ENCODE results near the gene LRRN4. TPM values are rescaled to one million over a fixed set of nuclear protein-coding genes. Genes with fewer than 3 reads are reported as not detected.
A peak's percentile ranks its signal among the peaks of the same experiment; 100 is the strongest.

Gene LRRN4
- total RNA-seq, 1 experiment from 2014 or later = not detected

GRCh38 chr20:6017880-6018279, 36.0 kb downstream of the LRRN4 start:
- POLR2A ChIA-PET = interaction anchor here (0.6 to 2.6 kb wide), 5 partner anchors 8 to 20 kb away, joined by 3 to 9 read pairs (median 4); no protein-coding TSS in a partner anchor
- no peak overlapping the region for H3K4me3 Mint-ChIP-seq (ENCODE audit: unreplicated experiment)
- H3K9me3 Mint-ChIP-seq (ENCODE audit: unreplicated experiment) = peaks cover 8% of the 10 kb centered on the region
- intact Hi-C loops (cut with micrococcal nuclease) = no loop called here
- H3K27me3 Mint-ChIP-seq (ENCODE audit: insufficient read depth, unreplicated experiment) = no peaks in the 10 kb centered on the region
- peaks cover 27% of the 10 kb centered on the region for H3K4me1 Mint-ChIP-seq (ENCODE audit: insufficient read depth, unreplicated experiment)
- TF ChIP-seq CTCF (IDR thresholded peaks at IDR 0.05; ENCODE audit: unreplicated experiment) = no peak
- no TSS peak for BruUV-seq (replicated peaks)
- CTCF ChIA-PET = no interaction called here
- no peak for DNase-seq (ENCODE audit: unreplicated experiment)
- peaks cover 82% of the 10 kb centered on the region for H3K36me3 Mint-ChIP-seq (ENCODE audit: insufficient read depth, unreplicated experiment)
- peak overlapping the region; percentile 27 for H3K27ac Mint-ChIP-seq (ENCODE audit: low read depth, unreplicated experiment)

DNA sequence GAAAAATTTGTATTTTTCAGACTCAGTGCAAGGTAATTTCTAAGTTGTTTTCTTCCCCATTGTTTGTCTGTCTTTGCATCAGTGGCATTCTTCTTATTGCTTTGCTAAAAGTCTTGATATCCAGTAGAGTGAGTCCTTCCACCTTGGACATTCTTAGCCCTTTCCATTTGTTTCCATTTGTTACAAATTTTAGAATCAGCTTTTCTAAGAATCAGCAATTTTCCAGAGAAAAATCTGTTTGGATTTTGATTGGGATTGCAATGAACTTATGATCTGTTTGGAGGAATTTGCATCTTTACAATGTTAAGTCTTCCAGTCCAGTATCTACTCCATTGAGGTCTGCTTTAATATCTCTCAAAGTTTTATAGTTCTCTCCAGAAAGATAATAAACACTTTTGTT, 36.4 kb downstream of the LRRN4 start:
- intact Hi-C loops (cut with micrococcal nuclease) = no loop called here
- no peak overlapping the region for H3K4me3 Mint-ChIP-seq (ENCODE audit: unreplicated experiment)
- POLR2A ChIA-PET = interaction anchor here (0.6 to 2.6 kb wide), 5 partner anchors 8 to 158 kb away, joined by 3 to 9 read pairs (median 4); no protein-coding TSS in a partner anchor
- H3K4me1 Mint-ChIP-seq (ENCODE audit: insufficient read depth, unreplicated experiment) = peaks cover 30% of the 10 kb centered on the region
- no TSS peak for BruUV-seq (replicated peaks)
- peaks cover 8% of the 10 kb centered on the region for H3K9me3 Mint-ChIP-seq (ENCODE audit: unreplicated experiment)
- peaks cover 84% of the 10 kb centered on the region for H3K36me3 Mint-ChIP-seq (ENCODE audit: insufficient read depth, unreplicated experiment)
- CTCF ChIA-PET = interaction anchor here (0.6 to 0.7 kb wide), 2 partner anchors 20 to 37 kb away, joined by 3 read pairs; no protein-coding TSS in a partner anchor
- peak overlapping the region; percentile 27 for H3K27ac Mint-ChIP-seq (ENCODE audit: low read depth, unreplicated experiment)
- DNase-seq (ENCODE audit: unreplicated experiment) = no peak
- TF ChIP-seq CTCF (IDR thresholded peaks at IDR 0.05; ENCODE audit: unreplicated experiment) = no peak
- no peaks in the 10 kb centered on the region for H3K27me3 Mint-ChIP-seq (ENCODE audit: insufficient read depth, unreplicated experiment)

- ChIA-PET POLR2A (interaction anchor here (0.7 to 1.9 kb wide), 8 partner anchors 8 to 486 kb away, joined by 3 to 6 read pairs (median 3); no protein-coding TSS in a partner anchor), CTCF (interaction anchor here (0.5 to 1.2 kb wide), 3 partner anchors 10 to 485 kb away, joined by 3 read pairs; no protein-coding TSS in a partner anchor)
- Mint-ChIP-seq H3K4me3 (ENCODE audit: unreplicated experiment) (no peak overlapping the region), H3K36me3 (ENCODE audit: insufficient read depth, unreplicated experiment) (peaks cover 87% of the 10 kb centered on the region), H3K27ac (ENCODE audit: low read depth, unreplicated experiment) (peak overlapping the region; percentile 35), H3K27me3 (ENCODE audit: insufficient read depth, unreplicated experiment) (no peaks in the 10 kb centered on the region), H3K4me1 (ENCODE audit: insufficient read depth, unreplicated experiment) (peaks cover 37% of the 10 kb centered on the region), H3K9me3 (ENCODE audit: unreplicated experiment) (no peaks in the 10 kb centered on the region)
- intact Hi-C loops (cut with micrococcal nuclease) = no loop called here
- BruUV-seq (replicated peaks) = no TSS peak
- TF ChIP-seq CTCF (IDR thresholded peaks at IDR 0.05; ENCODE audit: unreplicated experiment) = no peak
- no peak for DNase-seq (ENCODE audit: unreplicated experiment)
Measured at GRCh38 chr20:6014957-6015356, 38.9 kb downstream of the LRRN4 start.

- H3K27me3 Mint-ChIP-seq (ENCODE audit: insufficient read depth, unreplicated experiment) = no peaks in the 10 kb centered on the region
- no peak for TF ChIP-seq CTCF (IDR thresholded peaks at IDR 0.05; ENCODE audit: unreplicated experiment)
- peaks cover 37% of the 10 kb centered on the region for H3K4me1 Mint-ChIP-seq (ENCODE audit: insufficient read depth, unreplicated experiment)
- intact Hi-C loops (cut with micrococcal nuclease) = no loop called here
- CTCF ChIA-PET = interaction anchor here (0.7 to 1.0 kb wide), 2 partner anchors 13 to 155 kb away, joined by 3 read pairs; no protein-coding TSS in a partner anchor
- H3K4me3 Mint-ChIP-seq (ENCODE audit: unreplicated experiment) = no peak overlapping the region
- H3K36me3 Mint-ChIP-seq (ENCODE audit: insufficient read depth, unreplicated experiment) = peaks cover 81% of the 10 kb centered on the region
- POLR2A ChIA-PET = interaction anchor here (0.7 to 1.9 kb wide), 5 partner anchors 7 to 479 kb away, joined by 3 to 6 read pairs (median 3); no protein-coding TSS in a partner anchor
- BruUV-seq (replicated peaks) = no TSS peak
- no peak for DNase-seq (ENCODE audit: unreplicated experiment)
- H3K27ac Mint-ChIP-seq (ENCODE audit: low read depth, unreplicated experiment) = peak overlapping the region; percentile 33
- H3K9me3 Mint-ChIP-seq (ENCODE audit: unreplicated experiment) = no peaks in the 10 kb centered on the region
Measured at GRCh38 chr20:6014017-6014416, 39.8 kb downstream of the LRRN4 start.

Data from MCF 10A (cell line).